ENCODE data around the gene CSTF3.

GRCh38 chr11:33057284-33057683, 104.0 kb downstream of the CSTF3 start:
- TF ChIP-seq CTCF (IDR thresholded peaks at IDR 0.05) (no peak), POLR2A (IDR thresholded peaks at IDR 0.05) (no peak)
